RWPE2 (cell line): ENCODE results near the gene LRRC46.

ENCODE experiments used
- ATAC-seq: fragments of 200-7000 bp; cut with Tn5 transposase; 3 replicates; pipeline ENCODE4 v1.9.1; 2021; ENCODE audit warnings: low read depth
- DNase-seq: peaks from one replicate; pipeline ENCODE4 v3.0.0-alpha.2; 2020; ENCODE audit warnings: low spot score
- H3K27ac ChIP-seq: fragments of 450-650 bp; 2 replicates; pipeline ENCODE4 v1.5.1; 2017; ENCODE audit warnings: mild to moderate bottlenecking; ENCODE audit not compliant: poor library complexity, severe bottlenecking
- H3K27me3 ChIP-seq: fragments of 250-450 bp; sonication (Bioruptor Pico); 2 replicates; pipeline ENCODE4 v1.5.1; 2021; ENCODE audit warnings: mild to moderate bottlenecking, moderate library complexity; ENCODE audit not compliant: insufficient read depth, poor library complexity, severe bottlenecking
- H3K36me3 ChIP-seq: fragments of 250-450 bp; sonication (Bioruptor Pico); 2 replicates; pipeline ENCODE4 v1.5.1; 2020; ENCODE audit warnings: low read depth, mild to moderate bottlenecking, moderate library complexity
- H3K4me1 ChIP-seq: fragments of 250-450 bp; sonication (Bioruptor Pico); 2 replicates; pipeline ENCODE4 v1.5.1; 2021; ENCODE audit warnings: mild to moderate bottlenecking, moderate library complexity; ENCODE audit not compliant: insufficient read depth, poor library complexity, severe bottlenecking
- H3K4me3 ChIP-seq: fragments of 250-450 bp; sonication (Bioruptor Pico); 2 replicates; pipeline ENCODE4 v1.5.1; 2021; ENCODE audit warnings: mild to moderate bottlenecking, moderate library complexity; ENCODE audit not compliant: severe bottlenecking
- H3K9me3 ChIP-seq: fragments of 250-450 bp; sonication (Bioruptor Pico); 2 replicates; pipeline ENCODE4 v1.5.1; 2021; ENCODE audit warnings: mild to moderate bottlenecking, moderate library complexity; ENCODE audit not compliant: severe bottlenecking
- CTCF ChIP-seq: fragments of 450-650 bp; IDR thresholded peaks from one replicate; pipeline ENCODE4 v1.5.1; 2017; ENCODE audit warnings: mild to moderate bottlenecking, moderate library complexity; ENCODE audit not compliant: poor library complexity, severe bottlenecking

LRRC46 gene

GRCh38 chr17:47869114-47869513 is 37.6 kb downstream of the LRRC46 start:
- Histone ChIP-seq H3K9me3 (no peaks in the 10 kb centered on the region), H3K4me3 (no peak overlapping the region), H3K4me1 (peaks cover 20% of the 10 kb centered on the region), H3K27me3 (no peaks in the 10 kb centered on the region), H3K27ac (no peak overlapping the region), H3K36me3 (no peaks in the 10 kb centered on the region)
- no peak for DNase-seq
- no peak for ATAC-seq
- TF ChIP-seq CTCF = no peak

GRCh38 chr17:47870056-47870455 is 38.6 kb downstream of the LRRC46 start:
- Histone ChIP-seq H3K4me1 (peaks cover 11% of the 10 kb centered on the region), H3K9me3 (no peaks in the 10 kb centered on the region), H3K36me3 (no peaks in the 10 kb centered on the region), H3K27ac (no peak overlapping the region), H3K4me3 (no peak overlapping the region), H3K27me3 (no peaks in the 10 kb centered on the region)
- DNase-seq (no peak), ATAC-seq (no peak)
- TF ChIP-seq CTCF = no peak

GRCh38 chr17:47871048-47871447 is 39.6 kb downstream of the LRRC46 start:
- Histone ChIP-seq H3K36me3 (no peaks in the 10 kb centered on the region), H3K9me3 (no peaks in the 10 kb centered on the region), H3K4me1 (peaks cover 6% of the 10 kb centered on the region), H3K4me3 (no peak overlapping the region), H3K27me3 (no peaks in the 10 kb centered on the region), H3K27ac (no peak overlapping the region)
- ATAC-seq (no peak), DNase-seq (no peak)
- TF ChIP-seq CTCF = no peak

- DNase-seq (no peak), ATAC-seq (no peak)
- H3K27ac ChIP-seq = no peak overlapping the region
- H3K36me3 ChIP-seq = no peaks in the 10 kb centered on the region
- H3K4me1 ChIP-seq = peaks cover 6% of the 10 kb centered on the region
- TF ChIP-seq CTCF = no peak
- no peaks in the 10 kb centered on the region for H3K9me3 ChIP-seq
- H3K27me3 ChIP-seq = no peaks in the 10 kb centered on the region
- no peak overlapping the region for H3K4me3 ChIP-seq
These were observed 40.7 kb downstream of the LRRC46 start for GRCh38 chr17:47872019-47872650.

- Histone ChIP-seq H3K9me3 (no peaks in the 10 kb centered on the region), H3K4me3 (no peak overlapping the region), H3K36me3 (no peaks in the 10 kb centered on the region), H3K27ac (no peak overlapping the region), H3K27me3 (no peaks in the 10 kb centered on the region), H3K4me1 (peaks cover 6% of the 10 kb centered on the region)
- ATAC-seq (peak; percentile 35; the same call in 2 of the 3 replicates), DNase-seq (no peak)
- no peak for TF ChIP-seq CTCF
These were observed 41.2 kb downstream of the LRRC46 start for GRCh38 chr17:47872651-47873161.
